H1 (cell line): ENCODE measurements around the gene MYH3. TPM values are rescaled to one million over a fixed set of nuclear protein-coding genes. Genes with fewer than 3 reads are reported as not detected.

Experiments
- E2F6 ChIP-seq: IDR thresholded peaks from 2 replicates; pipeline ENCODE4 v1.6.1; 2012; ENCODE audit warnings: inconsistent platforms
- polyA plus RNA-seq, 7 experiments: library from polyadenylated mRNA; depleted of rRNA in 3 of 7; stranded (reverse) in 5 of 7; unstranded in 2 of 7; fragments of >200 nt in 5 of 7; fragments of 200-250 nt in 2 of 7; gene quantifications; 1 replicate in 5 of 7; 2 replicates in 1 of 7; 4 replicates in 1 of 7; pipeline versions ENCODE4 v1.2.1 to v1.2.3, GENCODE V29; 2011 to 2013; ENCODE audit warnings: missing spikeins in 2 of 7, mixed read lengths in 2 of 7
- total RNA-seq: library from RNA; stranded (reverse); fragmentation: NEBNext Ultra II Directional; extraction: Animal tissue kit (Norgen Biotek cat#: 25700); gene quantifications from 2 replicates; pipeline ENCODE4 v1.2.1, GENCODE V29; 2021

MYH3 gene
- total and polyA plus RNA-seq, 2 of the 8 experiments (the other 6 are each of a cell fraction or from before 2014, with no cell fraction given) = 0.65 to 1.8 TPM

- no peak for TF ChIP-seq E2F6
Measured at GRCh38 chr17:10606110-10606509, 51.0 kb downstream of the MYH3 start (continued).
